Skeletal muscle tissue (tissue), 4 donors: ENCODE measurements around the gene SH3D19. TPM values are rescaled to one million over a fixed set of nuclear protein-coding genes. Genes with fewer than 3 reads are reported as not detected.
"Not testable (repeated sequence)": the region's sequence is repeated elsewhere in the genome, so short reads cannot be mapped to it uniquely, and the experiment has no call there.

Source experiments
- H3K27ac ChIP-seq: one replicate; pipeline ENCODE4 v1.7.0; 2013; ENCODE audit warnings: mild to moderate bottlenecking, low read depth, low read length, inconsistent platforms
- H3K27me3 ChIP-seq, 3 donors: one replicate each; pipeline ENCODE4 v1.7.0; 2013; ENCODE audit warnings: low read length in 3 of 3; ENCODE audit not compliant: control insufficient read depth in 3 of 3, insufficient read depth in 3 of 3
- H3K36me3 ChIP-seq, 3 donors: one replicate each; pipeline ENCODE4 v1.7.0; 2013; ENCODE audit warnings: low read length in 3 of 3; ENCODE audit not compliant: control insufficient read depth in 3 of 3, insufficient read depth in 3 of 3
- H3K4me1 ChIP-seq, 3 donors: one replicate each; pipeline ENCODE4 v1.7.0; 2013; ENCODE audit warnings: low read length in 3 of 3, mild to moderate bottlenecking in 3 of 3; ENCODE audit not compliant: control insufficient read depth in 3 of 3, insufficient read depth in 3 of 3
- H3K4me3 ChIP-seq, 3 donors: one replicate each; pipeline ENCODE4 v1.7.0; 2013; ENCODE audit warnings: low read length in 3 of 3
- H3K9ac ChIP-seq, 3 donors: one replicate each; pipeline ENCODE4 v1.7.0; 2013; ENCODE audit warnings: low read length in 3 of 3, mild to moderate bottlenecking in 3 of 3, moderate library complexity in 2 of 3, low read depth in 1 of 3
- H3K9me3 ChIP-seq, 3 donors: one replicate each; pipeline ENCODE4 v1.7.0; 2013; ENCODE audit warnings: low read length in 3 of 3; ENCODE audit not compliant: control insufficient read depth in 3 of 3
- total RNA-seq: library from RNA; depleted of rRNA; stranded (reverse); fragments of >200 nt; gene quantifications from one replicate; pipeline ENCODE4 v1.2.3, GENCODE V29; 2014
- donor health status: Osteomylitis.

SH3D19 gene
- total RNA-seq, 1 donor from 2014 or later, result 20.4 TPM

GRCh38 chr4:151148261-151148660, 177.1 kb downstream of the SH3D19 start:
- no peaks in the 10 kb centered on the region for H3K27me3 ChIP-seq
- peaks cover 12 to 15% (median 13%) of the 10 kb centered on the region in 3 donors for H3K36me3 ChIP-seq
- no peak overlapping the region for H3K4me3 ChIP-seq
- H3K9me3 ChIP-seq, result no peaks in the 10 kb centered on the region
- no peak overlapping the region for H3K9ac ChIP-seq
- H3K4me1 ChIP-seq, result peaks cover 0 to 5% (median 0%) of the 10 kb centered on the region in 3 donors
- no peak overlapping the region for H3K27ac ChIP-seq

GRCh38 chr4:151147000-151147399, 178.4 kb downstream of the SH3D19 start:
- H3K4me1 ChIP-seq, result peaks cover 0 to 5% (median 0%) of the 10 kb centered on the region in 3 donors
- no peak overlapping the region for H3K9ac ChIP-seq
- H3K36me3 ChIP-seq, result peaks cover 19 to 23% (median 19%) of the 10 kb centered on the region in 3 donors
- no peaks in the 10 kb centered on the region for H3K9me3 ChIP-seq
- no peak overlapping the region for H3K27ac ChIP-seq
- H3K27me3 ChIP-seq, result no peaks in the 10 kb centered on the region
- no peak overlapping the region for H3K4me3 ChIP-seq

DNA sequence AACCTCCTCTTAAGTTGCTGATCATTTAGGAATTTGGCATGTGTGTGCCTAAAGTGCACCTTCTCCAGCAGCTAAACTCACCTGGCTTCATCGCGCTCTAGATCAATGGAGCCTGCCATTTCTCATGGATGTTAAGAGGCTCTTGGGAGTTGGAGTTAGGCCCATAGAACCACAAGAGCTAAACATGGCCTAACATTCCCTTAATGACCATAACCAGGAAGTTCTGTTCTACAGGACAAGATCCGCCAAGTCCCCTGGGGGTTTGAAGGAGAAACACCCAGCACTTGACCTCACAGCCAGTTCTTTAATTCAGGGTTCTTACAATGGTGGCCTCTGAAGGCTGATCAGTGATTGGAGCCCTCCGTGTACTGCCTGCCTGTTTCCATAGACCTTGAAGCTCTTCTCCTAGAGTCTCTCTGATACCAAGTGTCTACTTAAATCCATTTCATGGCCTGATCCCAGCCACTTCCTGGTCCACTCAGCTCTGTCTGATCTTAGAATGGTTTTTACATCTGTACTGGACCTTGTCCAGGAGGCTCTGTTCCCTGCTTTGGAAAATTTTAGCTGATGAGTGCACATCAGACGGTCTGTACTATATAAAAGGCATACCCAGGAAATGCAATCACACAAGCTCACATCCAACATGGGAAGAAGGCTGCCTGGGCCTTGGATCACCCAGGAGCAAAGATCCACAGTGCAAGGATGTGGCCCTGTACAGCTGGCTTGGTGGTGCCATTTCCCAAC, 180.9 kb downstream of the SH3D19 start:
- H3K27ac ChIP-seq, result no peak overlapping the region
- no peaks in the 10 kb centered on the region for H3K9me3 ChIP-seq
- no peaks in the 10 kb centered on the region for H3K27me3 ChIP-seq
- H3K4me1 ChIP-seq, result peaks cover 0 to 5% (median 0%) of the 10 kb centered on the region in 3 donors
- no peak overlapping the region for H3K4me3 ChIP-seq
- H3K9ac ChIP-seq, result no peak overlapping the region
- peaks cover 23 to 30% (median 27%) of the 10 kb centered on the region in 3 donors for H3K36me3 ChIP-seq

- Histone ChIP-seq H3K9me3 (no peaks in the 10 kb centered on the region), H3K27me3 (no peaks in the 10 kb centered on the region), H3K4me1 (peaks cover 0 to 5% (median 0%) of the 10 kb centered on the region in 3 donors), H3K27ac (no peak overlapping the region), H3K4me3 (no peak overlapping the region), H3K9ac (no peak overlapping the region), H3K36me3 (peaks cover 22 to 28% (median 27%) of the 10 kb centered on the region in 3 donors)
Observed at GRCh38 chr4:151143811-151144210, 181.6 kb downstream of the SH3D19 start.

- Histone ChIP-seq H3K9ac (no peak overlapping the region), H3K27me3 (no peaks in the 10 kb centered on the region), H3K4me1 (peaks cover 0 to 5% (median 0%) of the 10 kb centered on the region in 3 donors), H3K9me3 (no peaks in the 10 kb centered on the region), H3K27ac (no peak overlapping the region), H3K36me3 (peaks cover 22 to 28% (median 26%) of the 10 kb centered on the region in 3 donors), H3K4me3 (no peak overlapping the region)
Observed at GRCh38 chr4:151143162-151143561, 182.2 kb downstream of the SH3D19 start.

DNA sequence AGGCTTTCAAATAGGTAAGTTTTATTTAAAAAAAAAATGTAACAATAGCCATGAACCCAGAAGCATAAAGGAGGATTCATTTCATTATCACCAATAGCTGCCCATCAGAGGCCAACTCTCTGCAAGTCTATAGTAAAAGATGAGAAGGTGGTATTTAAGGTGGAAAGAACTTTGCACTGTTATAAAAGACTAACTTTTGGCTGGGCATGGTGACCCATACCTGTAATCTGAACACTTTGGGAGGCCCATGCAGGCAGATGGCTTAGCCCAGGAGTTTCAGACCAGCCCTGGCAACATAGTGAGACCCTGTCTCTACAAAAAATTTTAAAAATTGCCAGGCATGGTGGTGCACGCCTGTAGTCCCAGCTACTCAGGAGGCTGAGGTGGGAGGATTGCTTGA, 182.6 kb downstream of the SH3D19 start:
- Histone ChIP-seq H3K27ac (no peak overlapping the region), H3K27me3 (no peaks in the 10 kb centered on the region), H3K4me1 (peaks cover 0 to 5% (median 0%) of the 10 kb centered on the region in 3 donors), H3K9ac (no peak overlapping the region), H3K36me3 (peaks cover 19 to 25% (median 22%) of the 10 kb centered on the region in 3 donors), H3K9me3 (no peaks in the 10 kb centered on the region), H3K4me3 (no peak overlapping the region)

- Histone ChIP-seq H3K4me3 (no peak overlapping the region), H3K27me3 (no peaks in the 10 kb centered on the region), H3K4me1 (peaks cover 0 to 1% (median 0%) of the 10 kb centered on the region in 3 donors), H3K9me3 (no peaks in the 10 kb centered on the region), H3K36me3 (peaks cover 16 to 29% (median 16%) of the 10 kb centered on the region in 3 donors), H3K27ac (no peak overlapping the region), H3K9ac (no peak overlapping the region)
Observed at GRCh38 chr4:151139814-151140213, 185.6 kb downstream of the SH3D19 start.

DNA sequence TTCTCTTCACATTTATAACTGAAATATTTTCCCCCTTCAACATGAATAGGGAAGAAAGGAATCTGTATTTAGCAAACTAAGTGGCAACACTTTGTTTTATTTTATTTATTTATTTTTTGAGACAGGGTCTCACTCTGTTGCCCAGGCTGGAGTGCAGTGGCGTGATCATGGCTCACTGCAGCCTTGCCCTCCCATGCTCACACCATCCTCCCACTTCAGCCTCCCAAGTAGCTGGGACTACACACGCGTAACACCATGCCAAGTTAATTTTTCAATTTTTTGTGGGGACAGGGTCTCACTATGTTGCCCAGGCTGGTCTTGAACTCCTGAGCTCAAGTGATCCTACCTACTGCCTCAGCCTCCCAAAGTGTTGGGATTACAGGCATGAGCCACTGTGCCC, 189.4 kb downstream of the SH3D19 start:
- H3K27ac ChIP-seq, H3K4me3 ChIP-seq, H3K9ac ChIP-seq, H3K9me3 ChIP-seq, H3K4me1 ChIP-seq, H3K27me3 ChIP-seq: not testable (repeated sequence)
- peaks cover 2 to 32% (median 5%) of the 10 kb centered on the region in 3 donors for H3K36me3 ChIP-seq

- H3K9me3 ChIP-seq, result no peaks in the 10 kb centered on the region
- H3K36me3 ChIP-seq, result peaks cover 7 to 35% (median 11%) of the 10 kb centered on the region in 3 donors
- no peaks in the 10 kb centered on the region for H3K4me1 ChIP-seq
- H3K9ac ChIP-seq, result no peak overlapping the region
- no peak overlapping the region for H3K4me3 ChIP-seq
- no peak overlapping the region for H3K27ac ChIP-seq
- no peaks in the 10 kb centered on the region for H3K27me3 ChIP-seq
Observed at GRCh38 chr4:151133311-151133710, 192.1 kb downstream of the SH3D19 start.

DNA sequence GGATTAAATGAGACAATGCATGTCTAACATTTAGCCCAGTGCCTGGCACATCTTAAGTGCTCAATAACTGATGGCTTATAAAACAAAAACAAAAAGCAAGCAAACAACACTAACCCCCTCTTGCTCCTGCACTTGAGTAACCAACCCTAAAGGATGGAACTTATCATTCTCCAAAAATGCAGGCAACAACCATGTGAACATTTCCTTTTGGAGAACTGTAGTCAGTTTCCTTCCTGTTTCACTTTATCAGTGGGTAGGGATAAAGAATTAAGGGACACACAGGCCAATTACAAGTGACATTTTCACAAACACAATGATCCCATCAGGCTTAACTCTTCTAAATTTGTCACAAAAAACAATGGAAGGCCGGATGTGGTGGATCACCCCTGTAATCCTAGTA, 195.6 kb downstream of the SH3D19 start:
- Histone ChIP-seq H3K4me1 (no peaks in the 10 kb centered on the region), H3K27me3 (no peaks in the 10 kb centered on the region), H3K9me3 (no peaks in the 10 kb centered on the region), H3K4me3 (no peak overlapping the region), H3K36me3 (peaks cover 14 to 37% (median 24%) of the 10 kb centered on the region in 3 donors), H3K9ac (no peak overlapping the region), H3K27ac (no peak overlapping the region)
